ENCODE data around the gene LOC128125822. TPM values are rescaled to one million over a fixed set of nuclear protein-coding genes. Genes with fewer than 3 reads are reported as not detected.
A peak's percentile ranks its signal among the peaks of the same experiment; 100 is the strongest.
"Not testable (repeated sequence)": the region's sequence is repeated elsewhere in the genome, so short reads cannot be mapped to it uniquely, and the experiment has no call there.

Gene LOC128125822

DNA sequence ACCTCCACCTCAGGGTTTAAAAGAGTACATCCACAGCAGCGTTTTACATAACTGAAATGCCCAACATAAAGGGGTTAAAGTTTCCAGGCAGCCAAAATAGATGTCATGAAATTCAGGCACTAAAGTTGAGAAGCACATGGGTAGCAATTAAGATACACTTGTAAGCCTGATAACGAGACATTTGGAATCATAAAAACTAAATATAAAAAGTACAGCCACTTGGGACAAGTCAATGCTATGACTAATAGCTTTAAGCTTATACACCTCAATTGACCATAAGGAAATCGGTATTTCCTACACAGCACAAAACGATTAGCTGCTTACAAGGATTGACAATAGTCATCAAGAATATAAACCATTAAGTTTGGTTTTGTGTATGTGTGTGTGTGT lies 11.8 kb downstream of the LOC128125822 start:
- DNase-seq = no peak

DNA sequence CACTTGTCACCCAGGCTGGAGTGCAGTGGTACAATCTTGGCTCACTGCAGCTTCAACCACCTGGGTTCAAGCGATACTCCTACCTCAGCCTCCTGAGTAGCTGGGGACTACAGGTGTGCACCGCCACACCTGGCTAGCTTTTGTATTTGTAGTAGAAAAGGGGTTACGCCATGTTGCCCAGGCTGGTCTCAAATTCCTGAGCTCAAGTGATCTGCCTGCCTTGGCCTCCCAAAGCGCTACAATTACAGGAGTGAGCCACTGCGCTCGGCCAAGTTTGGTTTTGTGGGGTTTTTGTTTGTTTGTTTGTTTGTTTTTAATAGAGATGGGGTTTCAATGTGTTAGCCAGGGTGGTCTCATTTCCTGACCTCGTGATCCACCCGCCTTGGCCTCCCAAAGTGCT lies 12.3 kb downstream of the LOC128125822 start:
- DNase-seq = no peak

DNA sequence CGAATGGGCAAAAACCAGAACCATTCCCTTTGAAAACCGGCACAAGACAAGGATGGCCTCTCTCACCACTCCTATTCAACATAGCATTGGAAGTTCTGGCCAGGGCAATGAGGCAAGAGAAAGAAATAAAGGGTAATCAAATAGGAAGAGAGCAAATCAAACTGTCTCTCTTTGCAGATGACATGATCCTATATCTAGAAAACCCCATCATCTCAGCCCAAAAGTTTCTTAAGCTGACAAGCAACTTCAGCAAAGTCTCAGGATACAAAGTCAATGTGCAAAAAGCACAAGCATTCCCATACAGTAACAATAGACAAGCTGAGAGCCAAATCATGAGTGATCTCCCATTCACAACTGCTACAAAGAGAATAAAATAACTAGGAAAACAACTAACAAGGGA lies 13.4 kb downstream of the LOC128125822 start:
- DNase-seq = not testable (repeated sequence)

DNA sequence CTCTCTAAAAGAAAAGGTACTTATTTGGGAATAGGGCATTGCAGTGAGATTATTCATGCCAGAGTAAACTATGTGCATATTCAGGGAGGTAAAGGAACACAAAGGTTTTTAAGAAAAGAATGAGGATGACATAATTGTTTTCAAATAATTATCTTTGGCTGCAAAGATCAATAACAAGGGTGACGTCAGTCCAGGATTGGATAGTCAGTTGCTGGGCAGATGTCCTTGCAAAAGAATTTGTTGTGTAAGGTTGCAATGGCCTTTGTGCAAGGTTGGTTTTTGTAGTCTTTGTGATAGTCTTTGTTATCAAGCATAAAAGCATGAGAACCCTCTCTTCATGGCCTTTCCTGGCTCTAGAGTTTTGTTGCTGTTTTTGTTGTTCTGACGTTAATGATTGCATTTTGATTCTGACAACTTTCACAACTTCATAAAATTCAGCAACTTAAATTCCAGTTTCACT lies 17.7 kb downstream of the LOC128125822 start:
- no peak for DNase-seq

DNA sequence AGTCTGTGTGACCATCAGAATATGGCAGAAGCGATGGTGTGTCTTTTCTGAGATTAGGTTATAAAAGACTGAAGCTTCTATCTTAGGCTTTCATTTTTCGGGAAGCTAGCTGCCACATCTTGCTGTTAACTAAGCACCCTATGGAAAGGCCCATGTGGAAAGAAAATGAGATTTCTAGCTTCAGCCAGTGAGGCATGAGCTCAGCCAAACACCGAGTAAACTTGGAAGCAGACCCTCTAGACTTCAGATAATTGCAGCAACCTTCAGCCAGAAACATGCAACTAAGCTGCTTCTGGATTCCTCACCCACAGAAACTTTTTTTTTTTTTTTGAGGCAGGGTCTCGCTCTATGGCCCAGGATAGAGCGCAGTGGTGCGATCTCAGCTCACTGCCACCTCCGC lies 20.6 kb downstream of the LOC128125822 start:
- DNase-seq = no peak

DNA sequence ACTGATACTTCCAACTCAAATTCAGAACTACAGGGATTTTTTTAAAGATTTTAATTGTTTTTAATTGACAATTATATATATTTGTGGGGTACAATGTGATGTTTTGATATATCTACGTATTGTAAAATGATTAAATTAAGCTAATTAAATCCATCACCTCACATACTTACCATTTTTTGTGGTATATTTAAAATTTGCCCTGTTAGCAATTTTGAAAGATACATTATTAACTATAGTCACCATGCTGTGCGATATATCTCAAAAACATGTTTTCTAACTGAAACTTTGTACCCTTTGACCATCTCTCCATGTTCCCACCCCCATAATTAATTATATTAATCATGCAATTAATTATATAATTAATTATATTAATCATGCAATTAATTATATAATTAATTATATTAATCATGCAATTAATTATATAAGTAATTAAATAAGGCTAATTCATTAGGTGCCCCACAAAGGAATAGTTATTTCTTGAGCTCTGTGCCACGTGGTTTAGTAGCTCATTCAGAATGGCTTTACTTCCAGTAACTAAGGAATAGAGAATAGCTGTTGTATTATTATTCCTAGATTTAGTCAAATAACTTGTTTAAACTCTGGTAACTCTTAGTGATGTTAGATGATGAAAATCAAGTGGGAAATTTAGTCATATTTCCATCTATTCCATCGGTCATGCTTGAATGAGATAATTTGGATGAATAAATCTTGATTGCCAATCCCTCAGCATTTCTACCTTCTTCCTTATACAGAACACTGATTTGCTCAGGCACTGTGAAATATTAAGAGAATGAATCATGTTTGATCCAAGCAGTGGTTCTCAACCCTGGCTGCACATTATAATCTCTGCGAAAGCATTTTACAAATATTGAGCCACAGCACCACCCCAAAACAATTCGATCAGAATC lies 25.1 kb downstream of the LOC128125822 start:
- DNase-seq = no peak

DNA sequence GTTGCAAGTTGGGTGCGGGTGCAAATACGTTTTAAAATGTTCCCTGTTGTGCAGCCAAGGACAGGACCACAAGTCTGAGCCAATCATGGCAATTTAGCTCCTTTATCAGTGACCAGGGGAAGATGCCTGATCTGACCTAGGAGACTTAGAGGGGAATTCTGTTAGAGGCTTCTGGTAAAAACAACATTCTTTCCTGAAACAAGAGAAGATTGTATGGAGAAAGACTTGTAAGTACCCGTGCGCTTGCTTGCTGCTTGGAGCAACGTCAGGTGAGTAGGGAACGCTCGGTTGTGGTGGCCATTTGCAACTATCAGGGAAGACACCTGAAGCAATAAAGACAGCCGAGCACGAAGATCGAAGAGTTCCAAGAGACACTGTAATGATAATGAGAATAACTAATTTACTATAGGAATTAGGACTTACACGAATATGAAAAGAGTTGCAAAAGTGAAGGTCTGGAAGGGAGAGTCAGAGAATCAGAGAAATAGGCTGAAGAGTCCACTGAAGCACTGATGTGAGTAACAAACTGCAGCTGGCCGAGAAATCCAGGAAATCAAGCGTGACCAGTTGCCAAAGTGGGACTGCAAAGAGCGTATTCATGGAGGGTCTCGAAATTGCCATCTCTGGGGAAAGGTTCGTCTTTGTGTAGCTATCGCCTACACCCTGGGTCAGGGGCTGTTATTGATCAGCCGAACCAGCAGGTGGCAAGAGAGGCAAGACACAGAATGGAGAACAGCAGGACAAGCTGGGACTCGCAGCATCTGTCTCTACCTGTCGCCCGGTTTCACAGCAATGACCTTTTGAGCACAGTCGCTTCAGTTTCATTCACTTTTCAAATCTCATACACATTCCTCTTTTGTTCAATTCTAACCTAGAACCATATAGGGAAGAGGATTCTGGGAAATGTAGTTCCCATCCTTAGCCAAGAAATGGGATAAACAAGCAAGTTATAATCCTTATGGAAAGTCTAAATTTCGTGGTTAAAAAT lies 26.1 kb downstream of the LOC128125822 start:
- DNase-seq = peak; percentile 75

DNA sequence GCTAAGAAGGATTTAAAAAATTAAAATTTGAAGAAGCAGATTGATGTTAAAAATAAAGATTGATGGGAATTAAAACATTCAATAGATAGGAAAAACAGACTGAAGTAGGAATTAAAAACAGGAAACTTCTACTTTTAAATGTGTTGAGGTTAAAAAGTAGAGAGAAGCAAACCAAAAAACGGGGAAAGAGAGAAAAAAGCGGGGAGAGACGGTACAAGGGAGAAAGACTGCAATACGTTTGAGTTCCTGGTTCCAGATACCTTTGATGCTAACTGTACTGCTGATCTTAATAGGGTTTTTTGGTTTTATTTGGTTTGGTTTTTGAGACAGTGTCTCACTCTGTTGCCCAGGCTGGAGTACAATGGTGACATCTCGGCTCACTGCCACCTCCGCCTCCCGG lies 27.0 kb downstream of the LOC128125822 start:
- DNase-seq = no peak

DNA sequence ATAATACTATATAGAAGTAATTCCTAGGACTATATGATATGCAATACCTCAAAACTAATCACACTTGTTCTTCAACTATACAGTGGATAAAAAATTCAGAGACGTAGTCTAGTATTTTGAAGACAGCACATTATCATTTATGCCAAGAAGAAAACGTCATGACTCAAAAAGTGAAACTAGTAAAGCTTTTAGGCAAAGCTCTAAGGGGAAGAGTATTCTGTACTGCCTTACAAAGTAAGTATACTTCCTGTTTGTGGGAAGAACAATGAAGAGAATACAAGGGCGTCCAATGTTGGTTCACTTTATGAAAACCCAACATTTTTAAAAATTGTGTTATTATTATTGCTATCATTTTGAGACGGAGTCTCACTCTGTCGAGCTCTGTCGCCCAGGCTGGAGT lies 27.9 kb downstream of the LOC128125822 start:
- no peak for DNase-seq

DNA sequence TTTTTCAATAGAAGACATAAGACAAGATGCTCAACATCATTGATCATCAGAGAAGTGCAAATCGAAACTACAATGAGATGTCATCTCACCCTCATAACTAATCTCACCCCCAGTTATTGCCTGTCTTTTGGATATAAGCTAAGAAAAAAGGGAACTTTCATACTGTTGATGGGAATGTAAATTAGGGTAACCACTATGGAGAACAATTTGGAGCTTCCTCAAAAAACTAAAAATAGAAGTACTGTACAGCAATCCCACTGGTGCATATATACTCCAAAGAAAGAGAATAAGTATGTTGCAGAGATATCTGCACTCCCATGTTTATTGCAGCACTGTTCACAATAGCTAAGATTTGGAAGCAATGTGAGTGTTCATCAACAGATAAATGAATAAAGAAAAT lies 37.0 kb downstream of the LOC128125822 start:
- no peak for DNase-seq

DNA sequence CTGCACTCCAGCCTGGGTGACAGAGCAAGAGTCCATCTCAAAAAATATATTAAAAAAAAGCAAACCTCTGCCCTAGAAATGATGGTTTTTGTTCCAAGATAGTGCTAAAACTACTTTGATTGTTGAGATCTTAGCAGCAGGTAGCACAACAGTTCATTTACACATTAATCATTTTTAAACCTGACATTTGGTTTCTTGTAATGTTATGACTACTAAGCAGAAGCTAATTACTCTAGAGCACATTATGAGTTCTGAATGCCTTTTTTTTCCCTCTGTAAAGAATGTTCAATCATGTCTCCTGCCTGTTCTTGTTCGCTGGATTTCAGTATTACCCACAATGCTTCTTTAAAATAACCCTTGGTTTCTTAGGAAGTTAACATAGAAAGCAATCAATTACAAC lies 38.7 kb downstream of the LOC128125822 start:
- no peak for DNase-seq

DNA sequence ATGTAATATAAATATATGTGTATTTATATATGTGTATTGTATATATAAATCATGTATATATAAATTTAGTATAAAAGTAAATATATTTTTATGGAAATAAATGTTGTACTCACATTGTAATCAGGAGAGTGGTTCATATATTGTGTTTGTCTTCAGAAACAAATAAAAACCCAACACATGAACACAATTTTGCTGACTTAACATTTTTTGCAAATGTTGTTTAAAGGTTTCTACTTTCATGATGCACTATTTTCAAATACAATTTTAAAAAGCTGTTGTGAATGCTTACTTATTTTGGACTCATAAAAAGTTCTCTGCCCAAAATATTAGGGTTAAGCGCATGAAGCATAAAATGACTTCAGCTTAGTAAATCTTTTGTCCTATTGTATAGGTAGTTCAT lies 39.3 kb downstream of the LOC128125822 start:
- DNase-seq = no peak

DNA sequence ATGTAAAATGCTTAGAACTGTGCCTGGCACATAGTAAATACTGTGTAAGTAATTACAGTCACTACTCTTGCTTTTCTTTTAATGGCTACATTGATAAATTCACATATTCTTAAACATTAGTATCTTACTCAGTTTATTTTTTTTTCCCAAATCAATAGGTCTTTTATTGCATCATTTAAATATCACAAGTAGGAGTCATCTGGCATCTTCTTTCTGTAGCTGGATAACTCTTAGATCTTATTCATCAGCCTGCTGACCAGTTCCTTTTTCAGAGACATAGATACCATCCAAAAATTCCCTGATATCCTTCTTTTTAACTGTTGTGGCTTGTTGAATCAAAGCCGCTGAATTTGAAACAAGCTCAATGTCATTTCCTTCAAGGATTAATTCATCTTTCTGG lies 43.3 kb downstream of the LOC128125822 start:
- no peak for DNase-seq

Other genes starting within 250 kb of the LOC128125822 start
- 24.8 TPM for gene PTP4A1, start within 50 bp of the LOC128125822 start, polyA plus RNA-seq (ENCODE audit: insufficient read length)
- 31.0 TPM for gene PHF3, start 63.3 kb downstream of the LOC128125822 start, polyA plus RNA-seq (ENCODE audit: insufficient read length)

All from hindlimb muscle (tissue), 1 donor.